ENCODE measurements around the gene DCDC2.
"Not testable (repeated sequence)": the region's sequence is repeated elsewhere in the genome, so short reads cannot be mapped to it uniquely, and the experiment has no call there.

DCDC2 gene

GRCh38 chr6:24207413-24207812 is 150.4 kb downstream of the DCDC2 start:
- DNase-seq, result no peak

- no peak for DNase-seq
Observed at GRCh38 chr6:24205020-24205492, 152.8 kb downstream of the DCDC2 start.

- not testable (repeated sequence) for DNase-seq
Observed at GRCh38 chr6:24204113-24204512, 153.7 kb downstream of the DCDC2 start.

GRCh38 chr6:24197892-24198291 is 160.0 kb downstream of the DCDC2 start:
- DNase-seq, result no peak

GRCh38 chr6:24195836-24196597 is 161.8 kb downstream of the DCDC2 start:
- DNase-seq, result no peak

- no peak for DNase-seq
Observed at GRCh38 chr6:24194978-24195700, 162.7 kb downstream of the DCDC2 start.

GRCh38 chr6:24193364-24193763 is 164.5 kb downstream of the DCDC2 start:
- DNase-seq, result no peak

- DNase-seq, result no peak
Observed at GRCh38 chr6:24191346-24191745, 166.5 kb downstream of the DCDC2 start.

GRCh38 chr6:24188578-24189080 is 169.2 kb downstream of the DCDC2 start:
- DNase-seq, result no peak

GRCh38 chr6:24187965-24188577 is 169.8 kb downstream of the DCDC2 start:
- DNase-seq, result no peak

GRCh38 chr6:24186349-24186748 is 171.5 kb downstream of the DCDC2 start:
- no peak for DNase-seq

- no peak for DNase-seq
Observed at GRCh38 chr6:24183584-24183983, 174.3 kb downstream of the DCDC2 start.

- DNase-seq, result no peak
Observed at GRCh38 chr6:24157886-24158285, 200.0 kb downstream of the DCDC2 start.

- no peak for DNase-seq
Observed at GRCh38 chr6:24154121-24154520, 203.7 kb downstream of the DCDC2 start.

- DNase-seq, result no peak
Observed at GRCh38 chr6:24152014-24152413, 205.8 kb downstream of the DCDC2 start.

- DNase-seq, result no peak
Observed at GRCh38 chr6:24149836-24150235, 208.0 kb downstream of the DCDC2 start.

- no peak for DNase-seq
Observed at GRCh38 chr6:24149296-24149695, 208.6 kb downstream of the DCDC2 start.

- no peak for DNase-seq
Observed at GRCh38 chr6:24148684-24149083, 209.2 kb downstream of the DCDC2 start.

- no peak for DNase-seq
Observed at GRCh38 chr6:24148154-24148570, 209.7 kb downstream of the DCDC2 start.

- no peak for DNase-seq
Observed at GRCh38 chr6:24147511-24148153, 210.2 kb downstream of the DCDC2 start.

- DNase-seq, result no peak
Observed at GRCh38 chr6:24146871-24147270, 211.0 kb downstream of the DCDC2 start.

GRCh38 chr6:24145690-24146131 is 212.1 kb downstream of the DCDC2 start:
- DNase-seq, result no peak

- not testable (repeated sequence) for DNase-seq
Observed at GRCh38 chr6:24142733-24143132, 215.1 kb downstream of the DCDC2 start.
